CD4-positive, alpha-beta T cell treated with Interleukin-17A for 1 hour (primary cell): ENCODE results near the gene HCN3.
A peak's percentile ranks its signal among the peaks of the same experiment; 100 is the strongest.

Experiments
- DNase-seq: peaks from one replicate; pipeline ENCODE4 v3.0.0-alpha.2; 2020

Gene HCN3

GRCh38 chr1:155254714-155255242, 22.5 kb upstream of the HCN3 start:
- no peak for DNase-seq

DNA sequence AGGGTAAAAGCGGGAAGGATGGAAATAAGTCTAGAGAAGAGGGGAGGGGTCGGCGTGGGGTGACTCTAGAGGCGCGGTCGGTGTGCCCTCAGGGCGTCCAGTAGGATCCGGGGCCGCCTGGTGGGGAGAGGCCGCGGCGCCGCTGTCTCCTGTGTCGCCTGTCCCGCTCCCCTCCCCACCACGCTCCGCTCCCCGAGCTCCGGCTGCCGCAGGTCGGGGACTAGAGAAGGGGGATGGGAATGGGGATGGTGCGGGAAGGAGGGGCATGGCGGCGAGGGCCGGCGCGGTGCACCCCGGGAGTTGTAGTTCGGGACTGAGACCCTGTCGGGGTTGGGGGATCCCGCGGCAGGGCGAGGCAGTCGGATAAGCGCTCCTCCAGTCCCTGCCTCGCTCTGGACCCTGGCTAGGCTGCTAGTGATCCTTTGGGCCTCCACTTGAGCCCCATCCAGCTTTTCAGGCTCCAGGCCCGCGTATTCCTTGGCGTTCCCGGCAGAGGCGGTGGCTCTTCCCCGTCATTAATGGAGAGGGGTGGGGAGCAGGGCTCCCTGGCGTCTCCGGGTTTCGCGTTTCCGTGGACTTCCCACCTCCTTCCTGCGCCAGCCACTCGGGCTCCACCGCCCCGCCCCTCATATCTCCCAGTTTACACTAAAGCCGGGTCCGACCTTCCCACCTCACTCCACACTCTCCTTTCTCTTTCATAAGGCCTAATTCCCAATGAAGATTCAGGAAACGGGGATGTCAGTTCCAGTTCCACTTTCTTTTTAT, 21.8 kb upstream of the HCN3 start, which contains the start of gene ENTREP3:
TSS of gene ENTREP3 (minus strand) at position 241 of the 765 bp plus-strand sequence. CDS start 606 bp downstream, outside the sequence.
- DNase-seq, result peak; percentile 82

DNA sequence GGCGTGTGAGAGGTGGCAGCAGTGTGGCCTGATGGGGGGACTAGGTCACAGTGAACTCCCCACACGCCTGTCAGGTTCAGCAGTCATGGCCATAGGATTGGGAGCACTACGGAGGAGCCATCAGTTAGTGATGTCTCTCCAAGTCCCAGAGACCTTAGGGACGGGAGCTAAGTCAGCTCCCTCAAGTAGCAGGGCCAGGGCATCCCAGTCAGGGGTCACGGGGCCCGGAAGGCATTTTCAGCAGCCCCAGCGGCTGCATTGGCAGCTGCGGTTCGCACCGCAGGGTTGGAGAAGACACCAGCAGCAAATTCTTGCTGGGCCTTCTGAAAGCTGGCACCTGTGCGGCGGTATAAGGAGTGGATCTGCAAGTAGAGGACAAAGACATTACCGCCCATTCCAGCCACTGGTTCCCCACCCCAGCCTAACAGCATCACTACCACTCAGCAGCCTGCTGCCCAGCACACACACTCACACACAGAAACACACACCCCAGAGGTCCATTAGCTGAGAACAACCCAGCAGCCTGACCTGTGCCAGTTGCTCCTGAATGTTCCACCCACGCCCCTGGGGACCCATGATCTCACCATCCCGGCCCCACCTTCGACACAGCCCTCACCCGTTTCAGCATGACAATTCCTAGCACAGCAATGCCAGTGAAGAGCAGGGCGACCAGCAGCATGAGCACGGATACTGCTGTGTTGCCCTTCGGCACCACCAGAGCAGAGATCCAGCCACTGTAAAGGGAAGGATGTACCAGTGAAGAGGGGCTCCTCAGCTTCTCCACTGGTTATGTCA, 21.0 kb upstream of the HCN3 start:
- DNase-seq, result no peak

GRCh38 chr1:155260276-155260675, 17.0 kb upstream of the HCN3 start:
- DNase-seq, result no peak

DNA sequence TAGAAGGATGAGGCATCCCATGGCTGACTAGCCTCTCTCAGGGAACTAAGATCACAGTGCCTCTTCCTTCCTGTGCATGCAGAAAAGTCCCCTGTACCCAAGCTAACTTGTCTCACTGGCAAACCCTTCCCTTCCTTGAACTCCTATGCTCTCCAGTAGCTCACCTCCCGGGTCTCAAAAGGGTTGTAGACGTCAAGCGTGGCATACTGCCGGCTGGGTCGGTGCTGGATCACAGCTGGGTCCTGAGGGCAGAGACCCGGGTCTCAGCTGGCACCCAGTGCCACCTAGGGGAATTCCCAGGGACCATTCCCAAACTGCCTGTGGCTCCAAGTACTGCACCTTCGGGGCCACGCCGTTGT, 15.8 kb upstream of the HCN3 start:
- peak; percentile 34 for DNase-seq

DNA sequence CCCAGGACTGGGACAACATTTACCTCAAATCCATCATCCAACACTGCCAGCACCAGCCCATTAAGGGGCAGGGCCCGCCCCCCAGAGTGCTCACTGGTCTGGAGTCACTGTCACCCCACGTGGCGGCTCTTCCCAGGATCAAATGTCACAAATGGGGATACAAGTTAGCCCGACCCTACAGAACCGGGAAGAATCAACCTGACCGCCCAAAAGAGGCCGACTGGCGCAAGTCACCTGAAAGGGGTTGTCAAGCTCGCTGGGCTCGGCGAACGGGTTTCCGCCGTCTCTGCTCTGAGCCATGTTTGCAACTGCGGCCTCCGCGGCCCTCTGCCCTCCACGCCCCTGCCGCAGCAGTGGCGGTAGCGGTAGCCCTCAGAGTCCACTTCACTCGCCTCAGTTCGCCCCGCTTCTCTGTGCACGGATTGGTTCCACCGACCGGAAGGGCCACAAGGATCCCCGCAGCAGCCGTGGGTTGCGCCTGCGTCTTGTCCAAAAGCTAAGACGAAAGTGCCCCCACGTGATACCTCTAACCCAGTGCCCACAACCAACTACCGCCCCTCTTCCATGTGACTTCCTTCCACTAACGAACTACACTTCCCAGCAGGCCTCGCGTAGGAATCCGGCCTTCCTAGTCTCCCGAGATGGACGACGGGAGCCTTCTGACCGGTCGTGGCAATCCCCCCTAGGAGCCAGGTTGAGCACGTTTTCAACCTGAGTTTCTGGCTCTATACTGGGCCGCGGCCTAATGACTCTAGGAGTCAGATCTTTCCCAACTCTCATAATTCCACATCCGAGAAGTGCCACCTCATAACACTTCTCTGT, 15.2 kb upstream of the HCN3 start, which contains the start of gene SCAMP3:
TSS of gene SCAMP3 (minus strand) at position 509 of the 822 bp plus-strand sequence. CDS start at position 300, 209 bp downstream.
- DNase-seq, result peak; percentile 93

DNA sequence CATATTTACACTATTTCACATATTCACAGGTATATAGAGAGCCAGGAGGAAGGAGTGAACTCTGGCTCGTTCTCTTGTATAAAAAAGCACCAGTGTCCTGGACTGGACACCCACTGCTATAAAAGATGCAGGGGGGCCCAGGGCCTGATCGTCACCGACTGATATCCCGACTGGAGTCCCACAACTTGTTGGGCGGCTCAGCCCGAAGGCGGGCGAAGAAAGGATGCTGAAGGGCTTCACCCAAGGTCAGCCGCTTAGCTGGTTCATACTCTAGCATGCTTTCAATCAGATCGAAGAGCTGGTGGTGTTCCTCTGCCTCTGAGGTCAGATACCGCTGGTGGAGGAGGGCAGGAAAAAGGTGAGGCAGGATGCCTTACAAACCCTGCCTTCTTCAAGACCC, 14.2 kb upstream of the HCN3 start:
- no peak for DNase-seq

DNA sequence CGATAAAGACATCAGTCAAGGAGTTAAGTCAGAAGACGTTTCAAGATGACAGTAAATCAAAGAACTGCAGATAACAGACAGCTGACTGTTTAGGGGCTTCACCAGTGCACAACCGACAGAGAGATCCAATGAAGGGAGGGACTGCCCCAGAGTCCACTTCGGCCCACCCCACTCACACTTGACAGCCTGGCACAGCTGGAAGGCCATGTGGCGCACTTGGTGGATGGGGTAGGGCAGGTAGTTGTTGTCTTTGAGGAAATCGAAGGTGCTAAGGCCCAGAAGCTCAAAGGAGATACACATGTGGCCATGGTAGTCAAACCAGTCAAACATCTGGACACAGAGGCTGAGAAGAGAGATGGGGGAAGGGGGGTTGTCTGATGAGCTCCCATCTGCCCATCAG, 10.7 kb upstream of the HCN3 start:
- DNase-seq, result no peak

GRCh38 chr1:155267373-155267772, 9.9 kb upstream of the HCN3 start:
- no peak for DNase-seq

DNA sequence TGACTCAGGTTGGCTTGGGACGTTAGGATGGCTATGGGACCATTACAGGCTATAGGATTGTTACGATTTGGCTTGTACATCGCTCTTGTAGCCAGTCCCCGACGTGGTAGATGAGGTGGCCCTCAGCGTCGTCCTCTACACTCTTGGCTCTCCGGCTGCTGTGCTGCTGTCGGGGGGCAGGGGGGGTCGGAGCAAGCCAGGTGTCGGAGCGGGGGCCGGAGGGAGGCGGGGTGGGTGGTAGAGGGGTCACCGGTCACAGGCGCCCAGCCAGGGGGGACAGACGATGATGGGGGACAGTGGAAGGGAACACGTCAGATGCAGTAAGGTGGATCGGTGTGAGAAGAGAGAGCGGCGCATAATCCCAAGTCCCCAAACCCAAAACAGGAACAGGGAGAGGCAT, 8.6 kb upstream of the HCN3 start:
- DNase-seq, result no peak

- DNase-seq, result no peak
Observed at GRCh38 chr1:155269381-155269780, 7.9 kb upstream of the HCN3 start.

- no peak for DNase-seq
Observed at GRCh38 chr1:155272466-155273342, 4.6 kb upstream of the HCN3 start.

- DNase-seq, result peak; percentile 93
Observed at GRCh38 chr1:155273343-155274245, 3.7 kb upstream of the HCN3 start, which contains the start of gene CLK2. Gene CLK2, minus strand, starts transcription at chr1:155273504. Its CDS starts 2,527 bp downstream, at chr1:155270977.

GRCh38 chr1:155277902-155278688, 832 bp downstream of the HCN3 start:
- DNase-seq, result peak; percentile 81

DNA sequence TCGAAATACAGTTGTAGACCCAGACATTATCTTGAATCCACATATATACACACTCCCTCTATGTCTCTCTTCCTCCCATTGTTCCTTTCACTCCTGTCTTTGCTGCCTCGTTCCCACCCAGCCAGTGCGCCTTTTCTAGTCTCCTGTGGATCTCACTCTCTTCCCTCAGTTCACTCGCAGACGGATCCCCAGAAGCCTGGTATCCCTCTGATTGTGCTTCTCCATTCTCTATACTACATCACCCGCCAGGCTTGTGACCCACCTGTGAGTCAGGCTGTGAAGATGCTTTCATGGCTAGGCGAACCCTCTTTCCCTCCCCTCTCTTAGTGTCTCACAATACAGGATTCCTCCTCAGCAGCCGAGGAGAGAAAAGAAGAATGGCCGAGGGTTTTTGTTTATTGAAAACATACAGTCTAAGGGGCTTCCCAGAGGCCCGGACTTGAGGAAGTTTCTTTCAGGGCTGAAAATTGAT, 1.5 kb downstream of the HCN3 start:
- DNase-seq, result no peak

DNA sequence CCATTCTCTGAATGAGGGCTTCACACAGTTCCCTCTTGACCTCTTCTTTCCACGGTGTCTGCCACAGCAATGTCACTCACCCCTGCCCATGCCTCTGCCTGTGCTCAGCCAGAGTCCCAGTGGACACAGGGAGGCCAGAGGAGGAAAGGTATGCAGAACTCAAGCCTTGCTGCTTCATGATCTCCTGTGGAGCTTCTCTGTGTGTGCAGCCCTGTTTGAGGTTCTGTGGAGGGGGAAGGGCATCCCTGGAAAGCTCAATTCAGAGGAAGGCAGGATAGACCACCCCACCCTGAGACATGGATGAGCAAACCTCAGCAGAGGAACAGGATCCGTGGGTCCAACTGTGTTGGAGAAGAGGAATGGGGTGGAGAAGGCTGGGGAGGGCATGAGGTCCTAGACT, 2.0 kb downstream of the HCN3 start:
- no peak for DNase-seq

DNA sequence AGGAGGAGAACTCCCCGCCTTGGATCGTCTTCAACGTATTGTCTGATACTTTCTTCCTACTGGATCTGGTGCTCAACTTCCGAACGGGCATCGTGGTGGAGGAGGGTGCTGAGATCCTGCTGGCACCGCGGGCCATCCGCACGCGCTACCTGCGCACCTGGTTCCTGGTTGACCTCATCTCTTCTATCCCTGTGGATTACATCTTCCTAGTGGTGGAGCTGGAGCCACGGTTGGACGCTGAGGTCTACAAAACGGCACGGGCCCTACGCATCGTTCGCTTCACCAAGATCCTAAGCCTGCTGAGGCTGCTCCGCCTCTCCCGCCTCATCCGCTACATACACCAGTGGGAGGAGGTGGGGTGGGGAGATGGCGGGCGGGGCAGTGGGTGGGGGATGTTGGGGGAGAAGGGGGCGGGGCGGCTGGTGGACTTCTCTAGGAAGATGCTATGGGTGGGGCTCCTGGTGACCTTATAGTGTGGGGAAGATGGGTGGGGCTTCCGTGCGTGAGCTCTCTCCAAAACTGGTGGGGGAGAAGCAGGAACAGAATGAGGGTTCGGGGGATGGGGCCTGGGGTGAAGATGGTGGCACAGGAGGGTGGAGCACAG, 5.3 kb downstream of the HCN3 start:
- DNase-seq, result no peak

DNA sequence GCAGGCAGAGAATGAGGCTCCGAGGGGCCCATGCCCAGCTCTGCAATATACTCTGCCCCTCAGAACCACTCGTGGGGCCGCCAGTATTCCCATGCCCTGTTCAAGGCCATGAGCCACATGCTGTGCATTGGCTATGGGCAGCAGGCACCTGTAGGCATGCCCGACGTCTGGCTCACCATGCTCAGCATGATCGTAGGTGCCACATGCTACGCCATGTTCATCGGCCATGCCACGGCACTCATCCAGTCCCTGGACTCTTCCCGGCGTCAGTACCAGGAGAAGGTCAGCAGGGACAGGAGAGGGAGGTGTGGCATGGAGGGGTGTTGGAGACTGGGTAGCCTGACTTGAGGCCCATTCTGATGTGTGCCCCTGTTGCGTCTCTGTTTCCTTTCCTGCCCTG, 7.2 kb downstream of the HCN3 start:
- no peak for DNase-seq

DNA sequence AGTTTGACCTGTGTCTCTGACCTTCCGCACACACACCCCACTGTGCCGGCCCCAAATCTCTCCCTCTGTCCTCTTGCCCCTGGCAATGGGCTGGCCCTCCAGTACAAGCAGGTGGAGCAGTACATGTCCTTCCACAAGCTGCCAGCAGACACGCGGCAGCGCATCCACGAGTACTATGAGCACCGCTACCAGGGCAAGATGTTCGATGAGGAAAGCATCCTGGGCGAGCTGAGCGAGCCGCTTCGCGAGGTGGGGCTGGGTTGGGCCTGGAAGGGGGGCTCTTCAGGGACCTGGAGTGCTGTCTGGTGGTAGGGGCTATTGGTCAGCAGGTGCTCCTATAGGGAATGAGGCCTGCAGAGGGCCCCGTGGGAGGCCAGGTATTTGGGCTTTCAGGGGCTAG, 7.8 kb downstream of the HCN3 start:
- DNase-seq, result no peak
